Measurements from ENCODE around the gene SNX1. TPM values are rescaled to one million over a fixed set of nuclear protein-coding genes. Genes with fewer than 3 reads are reported as not detected.

Gene SNX1
- total RNA-seq, 1 donor from 2014 or later: 15.3 TPM

GRCh38 chr15:64153480-64154367 is 57.9 kb downstream of the SNX1 start:
- peak; percentile 18 for DNase-seq (ENCODE audit: low read depth)
- no peak overlapping the region for H3K4me3 ChIP-seq (ENCODE audit: low read depth, low read length)
- peak; percentile 98 for TF ChIP-seq CTCF (conservative IDR thresholded peaks at IDR 0.05; ENCODE audit: low read depth, low read length)

GRCh38 chr15:64155802-64156651 is 60.2 kb downstream of the SNX1 start:
- no peak for DNase-seq (ENCODE audit: low read depth)
- TF ChIP-seq CTCF (conservative IDR thresholded peaks at IDR 0.05; ENCODE audit: low read depth, low read length): no peak
- H3K4me3 ChIP-seq (ENCODE audit: low read depth, low read length): no peak overlapping the region

GRCh38 chr15:64156652-64157331 is 61.0 kb downstream of the SNX1 start:
- H3K4me3 ChIP-seq (ENCODE audit: low read depth, low read length): no peak overlapping the region
- TF ChIP-seq CTCF (conservative IDR thresholded peaks at IDR 0.05; ENCODE audit: low read depth, low read length): no peak

GRCh38 chr15:64157599-64158125 is 61.9 kb downstream of the SNX1 start:
- H3K4me3 ChIP-seq (ENCODE audit: low read depth, low read length): no peak overlapping the region
- no peak for TF ChIP-seq CTCF (conservative IDR thresholded peaks at IDR 0.05; ENCODE audit: low read depth, low read length)
- no peak for DNase-seq (ENCODE audit: low read depth)

More at GRCh38 chr15:64156652-64157331, 61.0 kb downstream of the SNX1 start:
- DNase-seq (ENCODE audit: low read depth): no peak

- TF ChIP-seq CTCF (conservative IDR thresholded peaks at IDR 0.05; ENCODE audit: low read depth, low read length): no peak
- H3K4me3 ChIP-seq (ENCODE audit: low read depth, low read length): no peak overlapping the region
- no peak for DNase-seq (ENCODE audit: low read depth)
Observed at GRCh38 chr15:64158363-64159134, 62.8 kb downstream of the SNX1 start.

All from epithelial cell of proximal tubule (primary cell).